ENCODE measurements around the gene SPINK5. TPM values are rescaled to one million over a fixed set of nuclear protein-coding genes. Genes with fewer than 3 reads are reported as not detected.

Gene SPINK5
- total and polyA plus RNA-seq, 4 donors = 4.2 to 9.6 (median 6.1) TPM

- peaks cover 0 to 2% (median 0%) of the 10 kb centered on the region in 4 donors for H3K9me3 ChIP-seq (ENCODE audit: control insufficient read depth in 4 of 4, insufficient read depth in 3 of 4, low read length in 3 of 4)
- H3K4me3 ChIP-seq = no peak overlapping the region
- ATAC-seq (ENCODE audit: insufficient read depth, low FRiP score) = no peak
- no peak overlapping the region for H3K27ac ChIP-seq (ENCODE audit: low read depth in 1 of 2, low read length in 1 of 2)
- H3K9ac ChIP-seq (ENCODE audit: insufficient read depth in 1 of 2, low read length in 2 of 2) = no peak overlapping the region
- DNase-seq = no peak
- no peaks in the 10 kb centered on the region for H3K4me1 ChIP-seq (ENCODE audit: control insufficient read depth in 5 of 5, insufficient read depth in 5 of 5, low read length in 5 of 5)
- H3K27me3 ChIP-seq (ENCODE audit: control insufficient read depth in 3 of 3, insufficient read depth in 3 of 3, low read length in 2 of 3) = no peaks in the 10 kb centered on the region
- WGBS, 2 donors = 52 to 59% methylated on average over 2 of the region's 2 CpGs
- no peaks in the 10 kb centered on the region for H3K36me3 ChIP-seq (ENCODE audit: control insufficient read depth in 4 of 4, insufficient read depth in 4 of 4, low read length in 4 of 4)
- TF ChIP-seq CTCF (IDR thresholded peaks at IDR 0.05; ENCODE audit: control extremely low read depth, extremely low read depth) = no peak
These were observed 112.7 kb downstream of the SPINK5 start for GRCh38 chr5:148176480-148176879.

- no peak overlapping the region for H3K9ac ChIP-seq (ENCODE audit: insufficient read depth in 1 of 2, low read length in 2 of 2)
- no peak for TF ChIP-seq CTCF (IDR thresholded peaks at IDR 0.05; ENCODE audit: control extremely low read depth, extremely low read depth)
- WGBS, 2 donors = 41 to 67% methylated on average over 1 of the region's 1 CpG
- no peaks in the 10 kb centered on the region for H3K36me3 ChIP-seq (ENCODE audit: control insufficient read depth in 4 of 4, insufficient read depth in 4 of 4, low read length in 4 of 4)
- DNase-seq (no peak), ATAC-seq (ENCODE audit: insufficient read depth, low FRiP score) (no peak)
- no peak overlapping the region for H3K4me3 ChIP-seq
- peaks cover 0 to 2% (median 0%) of the 10 kb centered on the region in 4 donors for H3K9me3 ChIP-seq (ENCODE audit: control insufficient read depth in 4 of 4, insufficient read depth in 3 of 4, low read length in 3 of 4)
- H3K27ac ChIP-seq (ENCODE audit: low read depth in 1 of 2, low read length in 1 of 2) = no peak overlapping the region
- no peaks in the 10 kb centered on the region for H3K4me1 ChIP-seq (ENCODE audit: control insufficient read depth in 5 of 5, insufficient read depth in 5 of 5, low read length in 5 of 5)
- H3K27me3 ChIP-seq (ENCODE audit: control insufficient read depth in 3 of 3, insufficient read depth in 3 of 3, low read length in 2 of 3) = no peaks in the 10 kb centered on the region
These were observed 113.4 kb downstream of the SPINK5 start for GRCh38 chr5:148177207-148177606.

GRCh38 chr5:148179234-148179824 is 115.5 kb downstream of the SPINK5 start:
- no peaks in the 10 kb centered on the region for H3K27me3 ChIP-seq (ENCODE audit: control insufficient read depth in 3 of 3, insufficient read depth in 3 of 3, low read length in 2 of 3)
- ATAC-seq (ENCODE audit: insufficient read depth, low FRiP score) (peak; percentile 77), DNase-seq (peak in 2 of 3 donors; percentile 71 to 82)
- no peak overlapping the region for H3K9ac ChIP-seq (ENCODE audit: insufficient read depth in 1 of 2, low read length in 2 of 2)
- H3K9me3 ChIP-seq (ENCODE audit: control insufficient read depth in 4 of 4, insufficient read depth in 3 of 4, low read length in 3 of 4) = peaks cover 0 to 2% (median 0%) of the 10 kb centered on the region in 4 donors
- peak; percentile 47 for TF ChIP-seq CTCF (IDR thresholded peaks at IDR 0.05; ENCODE audit: control extremely low read depth, extremely low read depth)
- 35 to 40% methylated on average over 3 of the region's 3 CpGs for WGBS, 2 donors
- H3K4me1 ChIP-seq (ENCODE audit: control insufficient read depth in 5 of 5, insufficient read depth in 5 of 5, low read length in 5 of 5) = no peaks in the 10 kb centered on the region
- H3K27ac ChIP-seq (ENCODE audit: low read depth in 1 of 2, low read length in 1 of 2) = no peak overlapping the region
- H3K36me3 ChIP-seq (ENCODE audit: control insufficient read depth in 4 of 4, insufficient read depth in 4 of 4, low read length in 4 of 4) = no peaks in the 10 kb centered on the region
- H3K4me3 ChIP-seq = no peak overlapping the region
